Uterine smooth muscle cell (primary cell): ENCODE data around the gene UBR3. TPM values are rescaled to one million over a fixed set of nuclear protein-coding genes. Genes with fewer than 3 reads are reported as not detected.

ENCODE experiments used
- total RNA-seq: library from RNA; depleted of rRNA; stranded (reverse); fragments of >200 nt; gene quantifications from 2 replicates; pipeline ENCODE4 v1.2.3, GENCODE V29; 2014

UBR3 gene
- total RNA-seq: 51.0 and 54.5 TPM in 2 replicates

DNA sequence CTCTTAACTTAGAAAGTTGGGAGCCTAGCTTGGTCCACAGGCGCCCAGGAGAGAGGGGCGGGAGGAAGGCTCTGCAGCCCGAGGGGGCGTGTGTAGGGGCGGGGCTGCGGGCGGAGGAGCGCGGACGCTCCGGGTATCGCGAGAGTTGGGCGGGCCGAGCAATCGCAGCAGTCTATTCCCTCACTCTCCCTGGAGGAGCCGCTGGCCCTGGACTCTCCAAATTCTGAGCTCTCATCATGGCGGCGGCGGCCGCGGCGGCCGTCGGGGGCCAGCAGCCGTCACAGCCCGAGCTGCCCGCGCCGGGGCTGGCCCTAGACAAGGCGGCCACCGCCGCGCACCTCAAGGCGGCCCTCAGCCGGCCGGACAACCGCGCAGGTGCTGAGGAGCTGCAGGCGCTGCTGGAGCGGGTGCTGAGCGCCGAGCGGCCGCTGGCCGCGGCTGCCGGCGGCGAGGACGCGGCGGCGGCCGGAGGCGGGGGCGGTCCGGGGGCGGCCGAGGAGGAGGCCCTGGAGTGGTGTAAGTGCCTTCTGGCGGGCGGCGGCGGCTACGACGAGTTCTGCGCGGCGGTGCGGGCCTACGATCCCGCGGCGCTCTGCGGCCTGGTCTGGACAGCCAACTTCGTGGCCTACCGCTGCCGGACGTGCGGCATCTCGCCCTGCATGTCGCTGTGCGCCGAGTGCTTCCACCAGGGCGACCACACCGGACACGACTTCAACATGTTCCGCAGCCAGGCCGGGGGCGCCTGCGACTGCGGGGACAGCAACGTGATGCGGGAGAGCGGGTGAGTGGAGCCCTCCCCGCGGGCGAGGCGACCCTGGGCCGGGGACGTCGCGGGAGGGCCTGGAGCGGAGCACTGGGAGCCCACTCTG lies at the start of gene UBR3:
TSS of gene UBR3 (plus strand) at position 183 of the 869 bp plus-strand sequence. CDS start at position 237, 54 bp downstream.

DNA sequence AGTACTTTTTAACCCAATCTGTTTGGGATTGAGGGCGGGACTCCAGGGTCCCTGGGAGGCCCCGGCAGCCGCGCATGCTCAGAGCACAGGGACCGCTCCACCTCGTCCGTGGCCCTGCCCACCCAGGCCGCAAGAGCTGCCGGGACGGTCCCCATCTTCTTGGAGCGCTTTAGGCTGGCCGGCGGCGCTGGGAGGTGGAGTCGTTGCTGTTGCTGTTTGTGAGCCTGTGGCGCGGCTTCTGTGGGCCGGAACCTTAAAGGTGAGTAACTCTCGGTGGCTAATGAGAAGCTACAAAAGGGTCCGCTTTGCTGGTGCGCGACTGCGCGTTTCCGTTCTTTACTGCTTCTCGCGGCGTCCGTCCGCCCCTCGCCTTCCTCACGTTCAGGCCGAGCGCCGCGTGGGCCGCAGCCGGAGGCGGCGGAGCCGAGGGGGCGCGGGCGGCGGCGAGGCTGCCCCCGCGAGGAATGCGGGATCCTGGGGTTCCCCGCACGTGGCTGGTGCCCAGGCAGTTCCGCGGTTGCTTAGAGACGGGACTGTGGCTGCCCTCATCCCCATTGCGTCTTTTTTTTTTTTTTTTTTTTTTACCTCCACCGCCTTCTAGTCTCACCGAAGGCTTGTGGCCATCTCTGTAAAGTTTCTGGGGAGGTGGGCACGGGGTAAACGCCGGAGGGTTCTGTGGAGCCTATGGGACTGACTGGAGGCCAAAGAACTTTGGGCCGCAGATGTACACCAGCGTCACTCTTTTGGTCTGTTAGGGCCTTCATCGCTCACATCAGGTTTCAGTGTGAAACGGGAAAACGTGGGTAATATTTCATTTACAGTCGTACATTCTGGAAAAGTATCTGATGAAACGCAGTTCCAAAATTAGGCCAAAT lies 28.3 kb upstream of the UBR3 start, which contains the start of gene SSB:
TSS of gene SSB (plus strand) at position 154 of the 875 bp plus-strand sequence. CDS start 2,090 bp downstream, outside the sequence.

DNA sequence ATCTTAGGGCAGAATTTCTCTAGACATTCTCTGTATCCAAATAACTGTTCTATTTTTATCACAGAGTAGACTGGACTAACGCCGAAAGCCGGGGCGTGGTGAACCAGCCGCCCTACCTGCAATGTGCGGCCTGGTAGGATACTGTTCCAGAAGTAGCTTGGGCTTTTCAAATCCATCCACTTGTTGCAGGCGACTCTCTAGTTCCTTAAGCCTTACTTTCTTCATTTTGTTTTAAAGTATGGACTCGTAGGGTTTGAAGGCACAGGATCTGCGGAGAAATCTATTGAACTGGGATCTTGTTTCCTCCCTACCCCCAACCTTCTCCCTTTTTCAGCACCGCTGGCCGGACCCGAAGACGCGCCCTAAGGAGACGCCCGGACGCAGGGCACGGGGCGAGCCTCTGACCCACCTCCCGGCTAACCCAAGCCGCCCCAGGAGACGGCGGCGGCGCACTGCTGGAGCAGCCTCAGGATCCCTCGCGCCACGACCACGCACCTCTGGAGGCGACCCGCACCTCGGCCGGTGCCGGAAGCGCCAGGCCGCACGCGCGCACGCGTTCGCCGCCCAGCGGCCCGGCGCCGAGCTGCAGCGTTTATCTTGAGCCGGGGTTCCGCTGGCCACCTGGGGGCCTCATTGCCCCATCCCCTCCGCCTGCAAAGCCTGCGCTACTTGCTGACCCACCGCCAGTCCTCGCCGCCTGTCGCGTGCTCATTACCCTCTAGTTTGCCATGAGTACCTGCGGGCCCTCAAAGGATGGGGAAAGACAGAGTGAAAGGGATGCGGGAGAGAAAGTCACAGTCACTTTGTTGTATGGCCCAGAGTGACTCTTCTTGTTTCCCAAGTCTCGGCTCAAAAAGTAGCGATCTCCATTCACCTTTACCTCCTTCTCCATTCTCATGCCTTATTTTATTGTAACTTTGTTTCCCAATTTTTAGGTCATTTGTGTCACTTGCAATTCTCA lies 2.6 kb upstream of the UBR3 start, which contains the start of gene METTL5:
TSS of gene METTL5 (minus strand) at position 533 of the 961 bp plus-strand sequence. CDS start at position 225, 308 bp downstream.

Other genes with a start within 250 kb of the UBR3 start
- gene PPIG, start 243.1 kb upstream of the UBR3 start, total RNA-seq: 33.3 and 39.9 TPM in 2 replicates
- under 0.01 TPM in 1 of 2 replicates, not detected in the other for gene CFAP210, start 133.0 kb upstream of the UBR3 start, total RNA-seq
- gene PHOSPHO2, start 133.0 kb upstream of the UBR3 start, total RNA-seq: 1.5 and 2.2 TPM in 2 replicates
- gene KLHL23, start 93.6 kb upstream of the UBR3 start, total RNA-seq: 5.1 and 5.4 TPM in 2 replicates
- gene SSB, start 28.6 kb upstream of the UBR3 start, total RNA-seq: 102 and 142 TPM in 2 replicates
- 50.2 and 64.9 TPM in 2 replicates for gene METTL5, start 2.5 kb upstream of the UBR3 start, total RNA-seq